Stimulated activated CD8-positive, alpha-beta memory T cell treated with anti-CD3 and anti-CD28 coated beads, Interleukin-7, amount 100 ng/mL, for 1 hour (primary cell): Measurements from ENCODE around the gene CTSG.
"Not testable (repeated sequence)": the region's sequence is repeated elsewhere in the genome, so short reads cannot be mapped to it uniquely, and the experiment has no call there.

Source experiments
- DNase-seq, 2 donors: peaks; one replicate each; pipeline ENCODE4 v3.0.0-alpha.2; 2020; ENCODE audit warnings: low read depth in 2 of 2

CTSG gene

DNA sequence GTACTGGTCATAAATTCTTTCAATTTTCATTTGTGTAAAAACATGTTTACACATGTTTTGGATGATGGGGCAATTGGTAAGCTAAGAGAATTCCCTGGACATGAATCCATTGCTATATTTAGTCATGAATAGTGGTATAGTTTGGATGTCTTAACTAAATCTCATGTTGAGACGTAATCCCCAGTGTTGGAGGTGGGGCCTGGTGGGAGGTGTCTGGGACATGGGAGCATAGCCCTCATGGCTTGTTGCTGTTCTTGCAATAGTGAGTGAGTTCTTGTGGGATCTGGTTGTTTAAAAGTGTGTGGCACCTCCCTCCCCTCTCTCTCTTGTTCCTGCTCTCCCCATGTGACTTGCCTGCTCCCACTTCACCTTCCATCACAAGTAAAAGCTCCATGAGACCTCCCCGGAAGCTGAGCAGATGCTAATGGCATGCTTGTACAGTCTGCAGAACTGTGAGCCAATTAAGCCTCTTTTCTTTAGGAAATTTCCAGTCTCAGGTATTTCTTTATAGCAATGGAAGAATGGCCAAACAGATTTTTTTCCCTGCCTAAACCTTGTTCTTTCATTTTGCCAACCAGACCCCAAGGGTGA lies 33.6 kb downstream of the CTSG start:
- DNase-seq = no peak

GRCh38 chr14:24535737-24536136 lies 40.3 kb downstream of the CTSG start:
- no peak for DNase-seq

DNA sequence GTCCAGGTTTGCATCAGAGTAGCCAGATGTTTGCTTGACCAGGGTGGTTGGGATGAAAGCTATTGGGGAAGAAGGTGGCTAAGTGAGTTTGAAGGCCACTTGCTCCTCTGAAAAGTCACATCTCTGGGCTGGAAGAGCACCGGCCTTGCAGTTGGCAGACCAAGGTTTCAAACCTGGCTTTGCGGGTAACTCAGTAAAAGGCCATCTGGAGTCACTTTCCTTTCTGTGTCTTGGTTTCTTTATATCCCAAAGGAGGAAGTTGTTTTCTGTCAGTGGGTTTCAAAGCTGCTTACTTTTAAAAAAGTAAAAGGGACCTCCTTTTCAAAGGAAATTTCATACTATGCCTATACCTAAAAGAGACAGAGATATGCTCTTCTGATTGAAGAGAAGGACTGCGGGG lies 41.8 kb downstream of the CTSG start:
- DNase-seq = no peak

GRCh38 chr14:24525877-24526620 lies 50.0 kb downstream of the CTSG start:
- DNase-seq = not testable (repeated sequence)
